GM23248 (cell line): Measurements from ENCODE around the gene SLC15A5.

Experiments used
- EZH2 ChIP-seq: fragments of 200-600 bp; sonication (generic); IDR thresholded peaks from 2 replicates; pipeline ENCODE4 v1.6.1; 2018; ENCODE audit warnings: antibody characterized with exemption, mild to moderate bottlenecking; ENCODE audit not compliant: insufficient read depth, poor library complexity, severe bottlenecking
- EZH2phosphoT487 ChIP-seq: fragments of 200-600 bp; sonication (generic); IDR thresholded peaks from 2 replicates; pipeline ENCODE4 v1.6.1; 2018; ENCODE audit warnings: antibody characterized with exemption, moderate library complexity, mild to moderate bottlenecking, low read depth; ENCODE audit not compliant: insufficient read depth

- TF ChIP-seq EZH2 (no peak), EZH2phosphoT487 (no peak)
These were observed 38.8 kb downstream of the SLC15A5 start for GRCh38 chr12:16238661-16239060.
